LNCAP (cell line): ENCODE results near the gene ZDHHC3.

Source experiments
- TF ChIP-seq, protein P1 (sequence below): fragments of 450-650 bp; IDR thresholded peaks from 2 replicates; pipeline ENCODE4 v1.5.1; 2017; ENCODE audit warnings: mild to moderate bottlenecking

ZDHHC3 gene

DNA sequence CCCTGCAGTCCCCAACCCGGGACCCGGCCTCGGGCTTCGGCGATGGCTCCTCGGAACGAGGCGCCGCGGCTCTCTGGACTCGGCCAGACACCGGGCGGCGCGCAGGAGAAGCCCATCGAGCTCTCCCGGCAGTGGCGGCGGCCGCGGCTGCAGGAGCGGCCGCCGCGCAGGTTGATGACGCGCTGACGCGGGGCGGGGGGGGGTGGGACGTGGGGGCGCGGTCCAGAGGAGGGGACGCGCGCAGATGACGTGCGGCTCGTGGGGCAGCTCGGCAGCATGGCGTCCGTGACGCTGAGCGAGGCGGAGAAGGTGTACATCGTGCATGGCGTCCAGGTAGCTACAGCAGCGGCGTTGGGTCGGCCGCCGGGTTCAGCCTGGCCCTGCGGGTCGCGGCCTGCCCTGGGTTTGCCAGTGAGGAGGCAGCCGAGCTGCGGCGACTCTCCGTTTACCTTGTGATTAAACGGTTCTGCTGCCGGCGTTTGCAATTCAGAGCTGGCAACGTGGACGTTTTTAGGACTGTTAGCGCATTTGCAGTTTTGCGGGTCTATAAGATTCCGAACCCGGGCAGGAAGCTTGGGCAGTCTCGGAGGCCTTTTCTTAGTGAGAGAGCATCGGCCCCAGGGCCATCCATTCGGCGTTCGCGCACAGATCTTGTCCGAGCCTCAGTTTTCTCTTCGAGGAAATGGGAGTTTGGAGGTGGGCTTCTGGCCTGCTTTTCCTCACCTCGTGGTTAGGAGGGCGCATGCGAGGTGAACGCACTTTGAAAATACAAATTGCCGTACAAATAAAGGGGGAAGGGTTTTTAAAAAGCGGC is at the start of gene ZDHHC3, which contains the start of gene EXOSC7:
TSS of gene ZDHHC3 (minus strand) at position 173 of the 814 bp plus-strand sequence. CDS start 16,738 bp downstream, outside the sequence.
TSS of gene EXOSC7 (plus strand) at position 243 of the 814 bp plus-strand sequence. CDS start at position 277, 34 bp downstream.
- TF ChIP-seq, protein P1, sequence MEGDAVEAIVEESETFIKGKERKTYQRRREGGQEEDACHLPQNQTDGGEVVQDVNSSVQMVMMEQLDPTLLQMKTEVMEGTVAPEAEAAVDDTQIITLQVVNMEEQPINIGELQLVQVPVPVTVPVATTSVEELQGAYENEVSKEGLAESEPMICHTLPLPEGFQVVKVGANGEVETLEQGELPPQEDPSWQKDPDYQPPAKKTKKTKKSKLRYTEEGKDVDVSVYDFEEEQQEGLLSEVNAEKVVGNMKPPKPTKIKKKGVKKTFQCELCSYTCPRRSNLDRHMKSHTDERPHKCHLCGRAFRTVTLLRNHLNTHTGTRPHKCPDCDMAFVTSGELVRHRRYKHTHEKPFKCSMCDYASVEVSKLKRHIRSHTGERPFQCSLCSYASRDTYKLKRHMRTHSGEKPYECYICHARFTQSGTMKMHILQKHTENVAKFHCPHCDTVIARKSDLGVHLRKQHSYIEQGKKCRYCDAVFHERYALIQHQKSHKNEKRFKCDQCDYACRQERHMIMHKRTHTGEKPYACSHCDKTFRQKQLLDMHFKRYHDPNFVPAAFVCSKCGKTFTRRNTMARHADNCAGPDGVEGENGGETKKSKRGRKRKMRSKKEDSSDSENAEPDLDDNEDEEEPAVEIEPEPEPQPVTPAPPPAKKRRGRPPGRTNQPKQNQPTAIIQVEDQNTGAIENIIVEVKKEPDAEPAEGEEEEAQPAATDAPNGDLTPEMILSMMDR = no peak

DNA sequence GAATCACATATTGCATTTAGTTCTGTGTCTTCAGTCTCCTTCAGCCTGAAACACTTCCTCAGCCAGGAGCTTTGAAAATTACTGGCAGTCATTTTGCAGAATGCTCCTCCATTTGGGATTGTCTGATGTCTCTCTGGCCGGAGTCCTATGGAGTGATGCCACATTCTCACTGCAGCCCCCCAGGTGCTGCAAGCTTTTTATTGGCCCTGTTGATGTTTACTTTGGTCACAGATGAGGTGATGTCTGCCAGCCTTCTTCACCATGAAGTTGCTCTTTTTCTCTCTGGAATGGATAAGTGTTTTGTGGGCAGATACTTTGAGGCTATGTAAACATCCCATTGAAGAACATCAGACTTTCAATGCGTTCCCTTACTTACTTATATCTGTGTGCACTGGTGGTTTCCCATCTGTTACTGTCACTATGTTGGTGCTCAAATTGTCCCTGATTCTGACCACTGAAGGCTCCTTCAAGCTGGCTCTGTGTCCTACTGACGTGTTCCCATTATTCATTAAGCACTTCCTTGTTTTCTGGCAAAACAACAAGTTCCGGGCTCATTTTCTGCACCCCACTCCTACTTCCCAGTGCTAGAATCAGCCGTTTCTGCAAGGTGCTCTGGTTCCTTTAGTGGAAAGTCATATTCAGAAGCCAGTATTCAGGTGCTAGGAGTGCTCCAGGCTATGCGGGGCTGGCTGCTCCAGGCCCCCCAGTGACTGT is 48.7 kb upstream of the ZDHHC3 start:
- TF ChIP-seq, protein P1 = no peak

DNA sequence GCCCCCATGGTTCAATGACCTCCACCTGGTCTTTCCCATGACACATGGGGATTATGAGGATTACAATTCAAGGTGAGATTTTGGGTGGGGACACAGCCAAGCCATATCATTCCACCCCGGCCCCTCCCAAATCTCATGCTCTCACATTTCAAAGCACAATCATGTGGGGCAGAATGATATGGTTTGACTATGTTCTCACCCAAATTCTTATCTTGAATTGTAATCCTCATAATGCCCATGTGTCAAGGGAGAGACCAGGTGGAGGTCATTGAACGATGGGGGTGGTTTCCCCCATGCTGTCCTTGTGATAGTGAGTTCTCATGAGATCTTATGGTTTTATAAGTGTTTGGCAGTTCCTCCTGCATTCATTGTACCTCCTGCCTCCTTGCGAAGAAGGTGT is 47.7 kb upstream of the ZDHHC3 start:
- TF ChIP-seq, protein P1 = no peak

DNA sequence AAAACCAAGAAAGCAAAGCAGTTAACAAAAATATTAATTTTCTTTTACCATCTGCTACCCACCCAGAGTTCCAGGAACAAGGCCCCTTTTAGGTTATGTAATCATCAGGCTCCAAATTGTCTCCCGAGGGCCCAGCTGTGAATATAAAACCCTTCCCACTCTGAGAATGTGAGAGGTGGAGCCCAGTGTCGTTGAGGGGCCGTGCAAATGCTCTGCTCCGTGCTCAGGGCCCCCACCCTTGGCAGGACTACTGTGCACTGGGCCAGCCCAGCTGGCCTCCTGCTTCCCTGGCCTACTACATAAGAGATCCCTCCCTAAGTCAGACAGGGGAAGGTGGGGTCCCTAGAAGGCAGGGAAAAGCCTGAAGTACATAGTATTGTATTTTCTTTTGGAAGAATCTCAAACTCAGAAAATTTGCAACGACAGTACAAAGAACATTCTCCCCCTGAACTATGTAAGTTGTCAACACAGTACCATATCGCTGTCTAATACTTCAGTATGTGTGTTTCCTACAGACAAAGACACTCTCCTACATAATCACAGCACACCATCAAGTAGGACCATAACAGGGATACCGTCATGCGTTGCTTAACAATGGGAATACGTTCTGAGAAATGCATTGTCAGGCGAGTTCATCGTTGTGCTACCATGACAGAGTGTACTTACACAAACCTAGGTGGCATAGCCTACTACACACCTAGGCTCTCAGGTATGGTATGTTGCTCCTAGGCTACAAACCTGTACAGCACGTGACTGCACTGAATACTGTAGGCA is 45.7 kb upstream of the ZDHHC3 start:
- TF ChIP-seq, protein P1 = no peak

DNA sequence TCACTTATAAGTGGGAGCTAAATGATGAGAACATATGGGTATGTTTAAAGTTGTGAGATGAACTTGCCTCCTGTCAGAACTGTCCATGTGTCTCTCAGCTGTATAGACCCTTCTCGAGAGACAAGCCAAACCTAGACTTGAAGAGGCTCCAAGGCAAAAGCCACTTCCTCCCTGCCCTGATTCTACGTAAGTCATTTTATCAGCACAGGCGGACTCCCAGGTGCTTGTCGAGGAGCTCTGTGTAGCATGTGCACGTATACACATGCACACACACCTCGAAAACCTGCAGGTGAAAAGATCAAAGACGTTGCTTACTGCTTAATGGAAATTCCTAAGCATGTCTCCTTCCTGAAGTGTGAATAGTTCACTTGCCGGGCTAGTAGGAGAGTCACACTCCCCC is 44.6 kb upstream of the ZDHHC3 start:
- TF ChIP-seq, protein P1 = no peak

DNA sequence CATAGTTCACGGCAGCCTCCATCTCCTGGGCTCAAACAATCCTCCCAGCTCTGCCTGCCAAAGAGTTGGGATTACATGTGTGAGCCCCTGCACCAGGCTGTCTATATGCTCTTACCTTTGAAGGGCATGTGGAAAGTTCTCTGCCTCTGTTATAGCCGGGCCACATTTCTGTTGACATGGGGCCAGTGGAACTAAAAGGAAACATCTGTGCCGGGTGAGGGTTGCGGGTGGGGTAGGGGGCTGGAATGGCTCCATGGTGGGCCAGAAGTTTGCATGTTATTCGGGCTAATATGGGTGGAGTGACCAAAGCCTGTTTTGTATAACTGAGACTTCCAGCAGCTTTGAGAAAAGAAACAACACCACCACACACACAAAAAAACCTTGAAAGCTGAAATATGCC is 41.8 kb upstream of the ZDHHC3 start:
- TF ChIP-seq, protein P1 = no peak

DNA sequence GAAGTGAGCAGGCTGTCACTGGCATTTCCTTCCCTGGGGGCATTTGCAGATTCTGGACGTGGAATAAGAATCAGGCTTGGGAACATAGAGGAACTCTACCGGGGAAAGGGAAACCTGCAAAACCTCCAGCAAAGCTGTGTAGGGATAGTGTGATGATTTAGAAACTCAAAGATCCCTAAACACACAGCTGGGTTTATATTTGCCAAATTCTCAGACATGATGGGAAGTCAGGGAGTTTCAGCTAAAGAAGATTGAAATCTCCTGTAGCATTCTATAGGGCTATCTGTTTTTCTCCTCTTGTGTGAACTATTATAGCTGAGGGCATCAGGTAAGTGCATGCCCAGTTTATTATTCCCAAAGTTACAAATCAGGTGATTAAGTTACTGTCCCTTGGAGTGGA is 40.9 kb upstream of the ZDHHC3 start:
- TF ChIP-seq, protein P1 = no peak
